ENCODE data around the gene SIGLEC5.

The SIGLEC5 gene

GRCh38 chr19:51595190-51596175 is 34.7 kb downstream of the SIGLEC5 start:
- Histone ChIP-seq H3K9me3 (ENCODE audit: control insufficient read depth, low read length) (no peaks in the 10 kb centered on the region), H3K4me3 (ENCODE audit: low read depth, low read length) (peak overlapping the region; percentile 89), H3K27ac (peak overlapping the region; percentile 88), H3K79me2 (peaks cover 17% of the 10 kb centered on the region), H2AFZ (peak overlapping the region; percentile 72), H3K36me3 (ENCODE audit: control insufficient read depth, insufficient read depth, low read length) (no peaks in the 10 kb centered on the region), H3K4me2 (ENCODE audit: low read length) (peak overlapping the region; percentile 95), H3K4me1 (peaks cover 15% of the 10 kb centered on the region), H3K9ac (peak overlapping the region; percentile 22), H3K27me3 (ENCODE audit: control insufficient read depth, insufficient read depth, low read length) (no peaks in the 10 kb centered on the region)
- no peak for TF ChIP-seq CTCF (IDR thresholded peaks at IDR 0.05)

GRCh38 chr19:51594774-51595109 is 35.5 kb downstream of the SIGLEC5 start:
- TF ChIP-seq CTCF (IDR thresholded peaks at IDR 0.05) = no peak
- Histone ChIP-seq H3K36me3 (ENCODE audit: control insufficient read depth, insufficient read depth, low read length) (no peaks in the 10 kb centered on the region), H3K27me3 (ENCODE audit: control insufficient read depth, insufficient read depth, low read length) (no peaks in the 10 kb centered on the region), H3K27ac (peak overlapping the region; percentile 88), H3K4me1 (peaks cover 19% of the 10 kb centered on the region), H3K9me3 (ENCODE audit: control insufficient read depth, low read length) (no peaks in the 10 kb centered on the region), H3K4me2 (ENCODE audit: low read length) (peak overlapping the region; percentile 95), H2AFZ (peak overlapping the region; percentile 72), H3K9ac (peak overlapping the region; percentile 22), H3K4me3 (ENCODE audit: low read depth, low read length) (peak overlapping the region; percentile 89), H3K79me2 (peaks cover 17% of the 10 kb centered on the region)

GRCh38 chr19:51593969-51594773 is 36.0 kb downstream of the SIGLEC5 start:
- no peak for TF ChIP-seq CTCF (IDR thresholded peaks at IDR 0.05)
- peaks cover 19% of the 10 kb centered on the region for H3K4me1 ChIP-seq
- peak overlapping the region; percentile 22 for H3K9ac ChIP-seq
- H3K79me2 ChIP-seq = peaks cover 17% of the 10 kb centered on the region
- peak overlapping the region; percentile 89 for H3K4me3 ChIP-seq (ENCODE audit: low read depth, low read length)
- H3K4me2 ChIP-seq (ENCODE audit: low read length) = peak overlapping the region; percentile 95
- peak overlapping the region; percentile 73 for H2AFZ ChIP-seq
- H3K9me3 ChIP-seq (ENCODE audit: control insufficient read depth, low read length) = no peaks in the 10 kb centered on the region
- no peaks in the 10 kb centered on the region for H3K36me3 ChIP-seq (ENCODE audit: control insufficient read depth, insufficient read depth, low read length)
- peak overlapping the region; percentile 88 for H3K27ac ChIP-seq
- no peaks in the 10 kb centered on the region for H3K27me3 ChIP-seq (ENCODE audit: control insufficient read depth, insufficient read depth, low read length)

- H3K4me2 ChIP-seq (ENCODE audit: low read length) = peak overlapping the region; percentile 95
- H2AFZ ChIP-seq = peak overlapping the region; percentile 73
- H3K9ac ChIP-seq = no peak overlapping the region
- no peaks in the 10 kb centered on the region for H3K36me3 ChIP-seq (ENCODE audit: control insufficient read depth, insufficient read depth, low read length)
- no peaks in the 10 kb centered on the region for H3K27me3 ChIP-seq (ENCODE audit: control insufficient read depth, insufficient read depth, low read length)
- peaks cover 10% of the 10 kb centered on the region for H3K79me2 ChIP-seq
- peak overlapping the region; percentile 88 for H3K27ac ChIP-seq
- peaks cover 19% of the 10 kb centered on the region for H3K4me1 ChIP-seq
- no peaks in the 10 kb centered on the region for H3K9me3 ChIP-seq (ENCODE audit: control insufficient read depth, low read length)
- TF ChIP-seq CTCF (IDR thresholded peaks at IDR 0.05) = no peak
- H3K4me3 ChIP-seq (ENCODE audit: low read depth, low read length) = peak overlapping the region; percentile 89
Observed at GRCh38 chr19:51593138-51593890, 36.9 kb downstream of the SIGLEC5 start.
